Motor neuron (in vitro differentiated cells): ENCODE data around the gene KDM5B. TPM values are rescaled to one million over a fixed set of nuclear protein-coding genes. Genes with fewer than 3 reads are reported as not detected.
A peak's percentile ranks its signal among the peaks of the same experiment; 100 is the strongest.

ENCODE experiments used
- ATAC-seq, 8 experiments: fragments of 200-7000 bp; cut with Tn5 transposase; replicated peaks in 6 of 8; 2 replicates each; pipeline ENCODE4 v1.8.0; 2021; ENCODE audit warnings: mild to moderate bottlenecking in 8 of 8, moderate library complexity in 8 of 8
- H3K27ac ChIP-seq, 2 donors: fragments of 250-450 bp; sonication (Bioruptor Pico); 2 replicates each; pipeline ENCODE4 v1.9.0; 2021; ENCODE audit warnings: antibody characterized with exemption in 2 of 2, mild to moderate bottlenecking in 2 of 2, moderate library complexity in 1 of 2
- H3K4me1 ChIP-seq, 2 donors: fragments of 250-450 bp; sonication (Bioruptor Pico); replicated peaks in 1 of 2; 2 replicates each; pipeline ENCODE4 v1.6.1; 2021; ENCODE audit warnings: antibody characterized with exemption in 2 of 2, mild to moderate bottlenecking in 2 of 2, moderate library complexity in 1 of 2
- H3K4me3 ChIP-seq, 5 donors: fragments of 250-450 bp; sonication (Bioruptor Pico); 2 replicates each; pipeline ENCODE4 v1.9.0; 2021; ENCODE audit warnings: antibody characterized with exemption in 5 of 5, mild to moderate bottlenecking in 5 of 5, moderate library complexity in 4 of 5
- WGBS, 10 experiments: fragments of 450-650 bp; shearing (Covaris generic); methylation state at CpG; one replicate each; pipeline ENCODE4 v1.0.0; 2022; 5-methylcytosine and 5-hydroxymethylcytosine counted together
- in situ Hi-C, 9 experiments: fragments of 400-800 bp; cut with MboI; loops; one replicate each; pipeline ENCODE4 v1.15.0; 2021; ENCODE audit warnings: low sequenced_read_pairs in 9 of 9, low pct_unique_long_range_greater_than_20kb in 2 of 9; ENCODE audit not compliant: unreplicated experiment in 9 of 9
- total RNA-seq, 8 experiments: library from RNA; unstranded; fragments of 300-600 nt; gene quantifications; 2 replicates each; pipeline versions ENCODE4 v1.2.3 to v1.2.4, GENCODE V29; 2022

The KDM5B gene
- total RNA-seq, 8 experiments from 2014 or later = 49.0 to 191 (median 166) TPM

GRCh38 chr1:202713110-202713509, 95.1 kb downstream of the KDM5B start:
- in situ Hi-C loops = loop anchor here in 4 of 9 experiments (25.0 kb wide), 4 partner anchors 201 to 526 kb away; partner anchors contain the start of genes PPP1R12B (in 2 of the 4), UBE2T (in 2 of the 4) and LGR6 (in 1 of the 4)
- Histone ChIP-seq H3K27ac (no peak overlapping the region), H3K4me1 (peaks cover 35 to 39% of the 10 kb centered on the region in 2 donors), H3K4me3 (no peak overlapping the region)
- 18 to 57% (median 41%) methylated on average over 2 to 4 of the region's 4 CpGs; no CpG with 5 or more reads in 4 of the 10 experiments for WGBS, 10 experiments
- peak in 3 of 8 experiments; percentile 9 to 21 (median 16) for ATAC-seq

GRCh38 chr1:202711949-202712635, 96.1 kb downstream of the KDM5B start:
- no peak overlapping the region for H3K4me3 ChIP-seq
- WGBS, 10 experiments = 27 to 87% (median 54%) methylated on average over 2 to 9 of the region's 9 CpGs; no CpG with 5 or more reads in 2 of the 10 experiments
- ATAC-seq = peak in 5 of 8 experiments; percentile 9 to 27 (median 20)
- no peak overlapping the region for H3K27ac ChIP-seq
- in situ Hi-C loops = loop anchor here in 4 of 9 experiments (25.0 kb wide), 4 partner anchors 200 to 525 kb away; partner anchors contain the start of genes PPP1R12B (in 2 of the 4), UBE2T (in 2 of the 4) and LGR6 (in 1 of the 4)
- peaks cover 35 to 39% of the 10 kb centered on the region in 2 donors for H3K4me1 ChIP-seq

- peak; percentile 87 to 94 (median 92) for ATAC-seq
- Histone ChIP-seq H3K4me3 (peak within 1 kb of the TSS; percentile 22 to 32 (median 30)), H3K4me1 (peaks cover 35 to 39% of the 10 kb centered on the region in 2 donors), H3K27ac (no peak within 1 kb of the TSS)
- in situ Hi-C loops = loop anchor here in 4 of 9 experiments (25.0 kb wide), 4 partner anchors 198 to 523 kb away; partner anchors contain the start of genes PPP1R12B (in 2 of the 4), UBE2T (in 2 of the 4) and LGR6 (in 1 of the 4)
- 13 to 63% (median 53%) methylated on average over 1 to 8 of the region's 64 CpGs; no CpG with 5 or more reads in 3 of the 10 experiments for WGBS, 10 experiments
Observed at GRCh38 chr1:202710070-202711045, 97.9 kb downstream of the KDM5B start, which contains the start of gene SYT2. SYT2 (minus strand) TSS chr1:202710454; CDS start chr1:202605772, 104,682 bp downstream.

- ATAC-seq = peak in 6 of 8 experiments; percentile 2 to 48 (median 16)
- WGBS, 10 experiments = 0 to 24% (median 3%) methylated on average over 1 to 6 of the region's 34 CpGs; no CpG with 5 or more reads in 5 of the 10 experiments
- Histone ChIP-seq H3K4me3 (peak overlapping the region; percentile 22 to 32 (median 30)), H3K4me1 (peaks cover 35 to 39% of the 10 kb centered on the region in 2 donors), H3K27ac (no peak overlapping the region)
- in situ Hi-C loops = loop anchor here in 4 of 9 experiments (25.0 kb wide), 4 partner anchors 197 to 522 kb away; partner anchors contain the start of genes PPP1R12B (in 2 of the 4), UBE2T (in 2 of the 4) and LGR6 (in 1 of the 4)
Observed at GRCh38 chr1:202709276-202710041, 98.8 kb downstream of the KDM5B start.

GRCh38 chr1:202708456-202709275, 99.6 kb downstream of the KDM5B start:
- no peak for ATAC-seq
- Histone ChIP-seq H3K4me3 (no peak overlapping the region), H3K27ac (no peak overlapping the region), H3K4me1 (peaks cover 35 to 39% of the 10 kb centered on the region in 2 donors)
- in situ Hi-C loops = loop anchor here in 4 of 9 experiments (25.0 kb wide), 4 partner anchors 196 to 521 kb away; partner anchors contain the start of genes PPP1R12B (in 2 of the 4), UBE2T (in 2 of the 4) and LGR6 (in 1 of the 4)
- 32 to 83% (median 60%) methylated on average over 1 to 6 of the region's 12 CpGs; no CpG with 5 or more reads in 2 of the 10 experiments for WGBS, 10 experiments

- ATAC-seq = no peak
- peaks cover 19 to 27% of the 10 kb centered on the region in 2 donors for H3K4me1 ChIP-seq
- WGBS, 10 experiments = 0 to 100% (median 77%) methylated on average over 1 to 5 of the region's 5 CpGs; no CpG with 5 or more reads in 4 of the 10 experiments
- H3K4me3 ChIP-seq = no peak overlapping the region
- in situ Hi-C loops = loop anchor here in 4 of 9 experiments (25.0 kb wide), 4 partner anchors 195 to 520 kb away; partner anchors contain the start of genes PPP1R12B (in 2 of the 4), UBE2T (in 2 of the 4) and LGR6 (in 1 of the 4)
- no peak overlapping the region for H3K27ac ChIP-seq
Observed at GRCh38 chr1:202706851-202707250, 101.4 kb downstream of the KDM5B start.

GRCh38 chr1:202704601-202705000, 103.6 kb downstream of the KDM5B start:
- Histone ChIP-seq H3K4me3 (no peak overlapping the region), H3K4me1 (peaks cover 6 to 8% of the 10 kb centered on the region in 2 donors), H3K27ac (no peak overlapping the region)
- 0 to 70% (median 46%) methylated on average over 1 to 4 of the region's 4 CpGs; no CpG with 5 or more reads in 5 of the 10 experiments for WGBS, 10 experiments
- peak in 4 of 8 experiments; percentile 32 to 75 (median 63) for ATAC-seq
- in situ Hi-C loops = loop anchor here in 4 of 9 experiments (25.0 kb wide), 4 partner anchors 192 to 517 kb away; partner anchors contain the start of genes PPP1R12B (in 2 of the 4), UBE2T (in 2 of the 4) and LGR6 (in 1 of the 4)

- no peak for ATAC-seq
- H3K4me1 ChIP-seq = peaks cover 0 to 3% of the 10 kb centered on the region in 2 donors
- in situ Hi-C loops = loop anchor here in 4 of 9 experiments (25.0 kb wide), 4 partner anchors 191 to 516 kb away; partner anchors contain the start of genes PPP1R12B (in 2 of the 4), UBE2T (in 2 of the 4) and LGR6 (in 1 of the 4)
- no peak overlapping the region for H3K4me3 ChIP-seq
- WGBS, 10 experiments = 20% methylated on average over 1 of the region's 6 CpGs; no CpG with 5 or more reads in 9 of the 10 experiments
- no peak overlapping the region for H3K27ac ChIP-seq
Observed at GRCh38 chr1:202703191-202703590, 105.0 kb downstream of the KDM5B start.

- Histone ChIP-seq H3K4me1 (peaks cover 0 to 3% of the 10 kb centered on the region in 2 donors), H3K27ac (no peak overlapping the region), H3K4me3 (no peak overlapping the region)
- in situ Hi-C loops = loop anchor here in 4 of 9 experiments (25.0 kb wide), 4 partner anchors 190 to 515 kb away; partner anchors contain the start of genes PPP1R12B (in 2 of the 4), UBE2T (in 2 of the 4) and LGR6 (in 1 of the 4)
- no peak for ATAC-seq
- 0 to 80% (median 50%) methylated on average over 1 to 4 of the region's 5 CpGs; no CpG with 5 or more reads in 1 of the 10 experiments for WGBS, 10 experiments
Observed at GRCh38 chr1:202702088-202702487, 106.1 kb downstream of the KDM5B start.

- H3K27ac ChIP-seq = no peak overlapping the region
- no peak for ATAC-seq
- WGBS, 10 experiments = 42 to 96% (median 77%) methylated on average over 1 to 3 of the region's 3 CpGs; no CpG with 5 or more reads in 2 of the 10 experiments
- in situ Hi-C loops = loop anchor here in 4 of 9 experiments (25.0 kb wide), 4 partner anchors 189 to 514 kb away; partner anchors contain the start of genes PPP1R12B (in 2 of the 4), UBE2T (in 2 of the 4) and LGR6 (in 1 of the 4)
- H3K4me1 ChIP-seq = peaks cover 0 to 3% of the 10 kb centered on the region in 2 donors
- no peak overlapping the region for H3K4me3 ChIP-seq
Observed at GRCh38 chr1:202701200-202701599, 107.0 kb downstream of the KDM5B start.
